ENCODE results near the gene ATXN7. TPM values are rescaled to one million over a fixed set of nuclear protein-coding genes. Genes with fewer than 3 reads are reported as not detected.

Gene ATXN7
- total and polyA plus RNA-seq, 4 donors: 2.8 to 13.6 (median 5.6) TPM

- Histone ChIP-seq H3K27me3 (ENCODE audit: control insufficient read depth in 4 of 4, insufficient read depth in 4 of 4, low read length in 3 of 4) (no peaks in the 10 kb centered on the region), H3K27ac (ENCODE audit: low read depth in 1 of 2, low read length in 2 of 2) (no peak overlapping the region), H3K4me1 (ENCODE audit: control insufficient read depth in 4 of 4, insufficient read depth in 4 of 4, low read length in 3 of 4) (peaks cover 0 to 13% (median 11%) of the 10 kb centered on the region in 4 donors), H3K9ac (ENCODE audit: low read depth in 1 of 2, low read length in 2 of 2) (no peak overlapping the region), H3K4me3 (ENCODE audit: low read depth in 1 of 3, low read length in 3 of 3) (no peak overlapping the region), H3K36me3 (ENCODE audit: control insufficient read depth in 4 of 4, insufficient read depth in 3 of 4, low read depth in 1 of 4, low read length in 3 of 4) (no peaks in the 10 kb centered on the region), H3K9me3 (ENCODE audit: control insufficient read depth in 4 of 4, low read length in 3 of 4) (no peaks in the 10 kb centered on the region)
- DNase-seq (ENCODE audit: low spot score): no peak
- WGBS: 91% methylated on average over 3 of the region's 3 CpGs
- TF ChIP-seq SP1 (IDR thresholded peaks at IDR 0.05): no peak
- no peak for TF ChIP-seq GABPA (IDR thresholded peaks at IDR 0.05 in 1 of 2, conservative IDR thresholded peaks at IDR 0.05 in 1 of 2)
- TF ChIP-seq FOXA2 (IDR thresholded peaks at IDR 0.05): no peak
- no peak for TF ChIP-seq CTCF (IDR thresholded peaks at IDR 0.05; ENCODE audit: low read depth, low read length, missing input control)
- TF ChIP-seq EGR1 (IDR thresholded peaks at IDR 0.05; ENCODE audit: low read depth in 2 of 2): no peak
- TF ChIP-seq HNF4A (conservative IDR thresholded peaks at IDR 0.05): no peak
- no peak for TF ChIP-seq NR2F2 (IDR thresholded peaks at IDR 0.05)
- TF ChIP-seq FOXA1 (IDR thresholded peaks at IDR 0.05): no peak
- no peak for TF ChIP-seq RXRA (IDR thresholded peaks at IDR 0.05)
- no peak for TF ChIP-seq ZBTB33 (IDR thresholded peaks at IDR 0.05)
- TF ChIP-seq ATF3 (IDR thresholded peaks at IDR 0.05): no peak
- TF ChIP-seq TAF1 (conservative IDR thresholded peaks at IDR 0.05): no peak
Measured at GRCh38 chr3:63860776-63861175, 2.9 kb upstream of the ATXN7 start.

GRCh38 chr3:63861306-63861705 is 2.4 kb upstream of the ATXN7 start:
- H3K9me3 ChIP-seq (ENCODE audit: control insufficient read depth in 4 of 4, low read length in 3 of 4): no peaks in the 10 kb centered on the region
- no peaks in the 10 kb centered on the region for H3K27me3 ChIP-seq (ENCODE audit: control insufficient read depth in 4 of 4, insufficient read depth in 4 of 4, low read length in 3 of 4)
- DNase-seq (ENCODE audit: low spot score): no peak
- H3K4me1 ChIP-seq (ENCODE audit: control insufficient read depth in 4 of 4, insufficient read depth in 4 of 4, low read length in 3 of 4): peaks cover 0 to 13% (median 11%) of the 10 kb centered on the region in 4 donors
- H3K27ac ChIP-seq (ENCODE audit: low read depth in 1 of 2, low read length in 2 of 2): no peak overlapping the region
- no peak for TF ChIP-seq HNF4A (conservative IDR thresholded peaks at IDR 0.05)
- no peak for TF ChIP-seq ATF3 (IDR thresholded peaks at IDR 0.05)
- no peak for TF ChIP-seq SP1 (IDR thresholded peaks at IDR 0.05)
- TF ChIP-seq CTCF (IDR thresholded peaks at IDR 0.05; ENCODE audit: low read depth, low read length, missing input control): no peak
- no peak for TF ChIP-seq YY1 (IDR thresholded peaks at IDR 0.05)
- TF ChIP-seq REST (IDR thresholded peaks at IDR 0.05): no peak
- TF ChIP-seq TAF1 (conservative IDR thresholded peaks at IDR 0.05): no peak
- TF ChIP-seq FOXA2 (IDR thresholded peaks at IDR 0.05): no peak
- no peak overlapping the region for H3K4me3 ChIP-seq (ENCODE audit: low read depth in 1 of 3, low read length in 3 of 3)
- no peak overlapping the region for H3K9ac ChIP-seq (ENCODE audit: low read depth in 1 of 2, low read length in 2 of 2)
- no peaks in the 10 kb centered on the region for H3K36me3 ChIP-seq (ENCODE audit: control insufficient read depth in 4 of 4, insufficient read depth in 3 of 4, low read depth in 1 of 4, low read length in 3 of 4)
- 94% methylated on average over 5 of the region's 5 CpGs for WGBS

All from liver (tissue), 9 donors.